Activated CD8-positive, alpha-beta memory T cell treated with anti-CD3 and anti-CD28 coated beads, Interleukin-2, amount 50 U/mL, for 24 hours (primary cell): ENCODE results near the gene BMP7.
"Not testable (repeated sequence)": the region's sequence is repeated elsewhere in the genome, so short reads cannot be mapped to it uniquely, and the experiment has no call there.

Source experiments
- DNase-seq: peaks from one replicate; pipeline ENCODE4 v3.0.0-alpha.2; 2020; ENCODE audit errors: extremely low read depth

Gene BMP7

DNA sequence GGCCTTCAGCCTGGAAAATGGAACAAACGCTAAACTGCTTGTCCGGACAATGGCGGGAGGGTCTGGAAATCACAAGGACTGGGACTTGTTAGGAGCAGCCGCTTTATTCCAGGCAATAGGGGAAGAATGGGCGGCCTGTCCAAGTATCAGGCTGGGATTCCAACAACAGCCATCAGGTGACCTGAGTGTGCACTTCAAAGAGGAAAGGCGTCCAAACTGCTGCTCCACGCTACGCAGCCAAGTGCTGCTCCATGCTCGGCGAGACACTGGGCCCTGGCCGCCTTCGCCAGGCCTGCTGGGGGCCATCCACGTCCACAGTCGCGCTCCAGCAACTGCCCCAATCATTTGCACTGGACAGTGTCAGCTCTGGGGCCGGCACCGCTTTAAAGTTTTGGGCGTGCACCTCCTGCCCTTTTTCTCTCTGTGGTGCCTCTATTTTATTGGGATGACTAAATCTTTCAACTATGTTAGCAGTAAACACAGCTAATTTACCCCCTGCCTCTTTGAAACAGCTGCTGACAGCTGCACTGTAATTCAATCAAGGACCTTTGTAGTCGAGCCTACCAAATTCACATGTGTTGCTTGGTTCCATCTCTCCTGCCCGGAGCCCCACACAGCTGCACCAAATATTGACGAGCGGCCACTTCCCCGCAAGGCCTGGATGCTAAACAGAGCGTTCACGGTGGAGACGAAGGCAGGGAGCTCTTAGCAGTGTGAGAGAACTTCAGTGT is 98.3 kb downstream of the BMP7 start:
- no peak for DNase-seq

DNA sequence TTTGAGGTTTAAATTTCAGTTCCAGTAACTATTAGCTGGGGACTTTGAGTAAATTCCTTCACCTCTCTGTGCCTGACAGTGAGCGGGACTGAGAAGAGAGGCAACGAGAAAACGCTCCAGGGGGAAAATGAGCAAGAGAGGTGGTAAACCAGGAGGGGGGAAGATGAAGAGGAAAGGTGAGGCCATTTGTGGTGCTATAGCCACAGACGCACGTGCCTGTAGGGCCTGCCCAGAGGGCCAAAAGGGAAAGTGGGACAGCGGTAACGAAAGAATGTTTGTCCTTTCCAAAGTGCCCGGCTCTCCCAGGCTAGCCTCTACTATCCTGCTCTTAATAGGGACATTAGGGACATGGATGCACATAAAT is 99.2 kb downstream of the BMP7 start:
- no peak for DNase-seq

DNA sequence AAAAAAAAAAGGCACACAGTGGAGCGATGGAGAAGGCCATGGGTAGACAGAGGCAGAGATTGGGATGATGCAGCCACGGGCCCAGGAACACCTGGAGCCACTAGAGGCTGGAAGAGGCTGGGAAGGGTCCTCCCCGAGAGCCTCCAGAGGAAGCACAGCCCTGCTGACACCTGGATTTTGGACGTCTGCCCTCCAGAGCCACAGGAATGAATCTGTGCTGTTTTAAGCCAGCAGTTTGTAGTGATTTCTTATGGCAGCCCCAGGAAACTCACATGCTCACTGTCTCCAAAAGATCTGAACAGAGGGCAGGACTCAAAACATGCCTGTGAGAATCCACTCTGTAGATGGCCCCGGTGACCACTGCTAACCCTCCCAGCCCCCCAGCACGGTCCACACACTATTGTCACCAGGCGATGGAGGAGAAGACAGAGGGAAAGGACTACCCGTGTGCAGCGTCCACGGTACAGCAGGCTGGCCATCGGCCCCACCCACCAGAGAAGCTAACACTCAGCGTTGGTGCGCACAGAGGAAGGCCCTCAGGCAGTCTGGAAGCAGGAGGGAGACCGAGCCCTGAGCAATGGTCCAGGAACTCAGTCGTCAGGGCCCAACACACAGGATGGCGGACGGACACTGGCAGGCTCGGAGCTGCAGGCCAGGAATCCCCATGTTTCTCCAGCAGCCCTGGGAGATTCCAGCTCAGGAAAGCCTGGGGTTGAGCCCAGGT is 99.7 kb downstream of the BMP7 start:
- no peak for DNase-seq

DNA sequence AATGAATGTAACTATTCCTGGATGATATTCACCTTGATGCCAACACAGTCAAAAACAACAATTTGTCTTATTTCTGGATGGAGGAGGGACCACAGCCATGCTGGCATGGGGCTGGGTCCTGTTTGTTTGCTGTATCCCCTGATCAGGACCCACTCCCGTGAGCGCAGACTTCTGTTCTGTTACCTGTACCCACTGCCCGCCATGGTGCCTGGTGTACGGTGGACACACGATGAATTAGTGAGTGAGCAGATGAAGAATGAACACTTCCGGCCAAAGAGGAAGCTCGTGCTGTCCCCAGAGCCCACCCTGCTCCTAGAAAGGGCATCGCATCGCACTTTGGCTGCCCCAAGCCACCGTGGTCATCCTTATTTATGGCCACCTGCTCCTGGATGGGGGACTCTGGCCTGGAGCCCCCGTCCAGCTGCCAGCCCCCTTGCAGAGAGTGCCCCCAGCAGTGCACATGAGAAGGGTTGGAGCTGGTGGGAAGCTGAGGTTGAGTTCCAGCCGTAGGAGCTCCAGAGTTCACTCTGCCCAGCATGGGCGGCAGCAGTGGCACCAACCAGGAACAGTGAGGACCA is 100.9 kb downstream of the BMP7 start:
- no peak for DNase-seq

DNA sequence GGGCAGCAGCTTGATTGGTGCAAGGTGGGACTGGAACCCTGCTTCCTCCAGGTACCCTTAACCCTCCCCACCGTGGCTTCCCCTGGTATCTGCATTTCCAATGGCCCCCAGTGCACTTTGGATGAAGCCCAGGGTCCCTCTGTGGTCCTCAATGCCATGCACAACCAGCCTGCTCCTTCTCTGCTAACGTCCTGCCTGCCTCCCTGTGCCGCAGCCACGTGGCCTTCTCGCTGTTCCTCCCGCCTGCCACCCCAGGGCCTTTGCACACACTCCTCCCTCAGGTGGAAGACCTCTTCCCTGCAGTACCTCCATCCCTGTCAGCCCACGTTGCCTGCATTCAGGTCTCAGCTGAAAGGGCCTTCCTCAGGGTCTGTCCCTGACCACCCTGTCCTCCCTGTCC is 101.6 kb downstream of the BMP7 start:
- DNase-seq: no peak

DNA sequence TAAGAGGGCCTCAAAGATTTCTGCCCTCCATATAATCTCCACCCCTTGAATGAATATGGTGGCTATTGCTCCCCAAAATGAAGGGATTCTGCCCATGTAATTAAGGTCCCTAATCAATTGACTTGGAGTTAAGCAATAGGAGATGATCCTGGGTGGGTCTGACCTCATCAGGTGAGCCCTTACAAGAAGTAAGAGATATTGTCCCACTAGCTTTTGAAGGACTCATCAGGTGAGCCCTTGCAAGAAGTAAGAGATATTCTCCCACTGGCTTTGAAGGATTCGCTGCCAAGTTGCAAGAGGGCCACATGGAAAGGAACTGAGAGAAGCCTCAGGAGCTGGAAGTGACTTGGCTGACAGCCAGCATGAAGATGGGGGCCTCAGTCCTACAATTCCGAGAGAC is 103.4 kb downstream of the BMP7 start:
- no peak for DNase-seq

DNA sequence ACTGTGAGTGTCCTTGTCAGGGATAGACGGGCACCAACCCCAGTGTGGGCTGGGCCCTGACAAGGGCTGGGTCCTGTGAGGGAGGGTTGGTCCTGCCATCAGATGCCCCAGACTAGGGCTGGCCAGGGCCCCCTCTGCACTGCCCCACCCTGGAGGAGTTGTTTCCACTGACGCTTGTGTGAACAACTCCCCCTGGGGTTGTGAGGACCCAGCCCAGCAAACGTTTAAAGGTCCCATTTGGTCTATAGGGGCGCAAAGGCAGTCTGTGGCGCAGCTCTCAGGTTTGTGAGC is 104.1 kb downstream of the BMP7 start:
- DNase-seq: no peak

DNA sequence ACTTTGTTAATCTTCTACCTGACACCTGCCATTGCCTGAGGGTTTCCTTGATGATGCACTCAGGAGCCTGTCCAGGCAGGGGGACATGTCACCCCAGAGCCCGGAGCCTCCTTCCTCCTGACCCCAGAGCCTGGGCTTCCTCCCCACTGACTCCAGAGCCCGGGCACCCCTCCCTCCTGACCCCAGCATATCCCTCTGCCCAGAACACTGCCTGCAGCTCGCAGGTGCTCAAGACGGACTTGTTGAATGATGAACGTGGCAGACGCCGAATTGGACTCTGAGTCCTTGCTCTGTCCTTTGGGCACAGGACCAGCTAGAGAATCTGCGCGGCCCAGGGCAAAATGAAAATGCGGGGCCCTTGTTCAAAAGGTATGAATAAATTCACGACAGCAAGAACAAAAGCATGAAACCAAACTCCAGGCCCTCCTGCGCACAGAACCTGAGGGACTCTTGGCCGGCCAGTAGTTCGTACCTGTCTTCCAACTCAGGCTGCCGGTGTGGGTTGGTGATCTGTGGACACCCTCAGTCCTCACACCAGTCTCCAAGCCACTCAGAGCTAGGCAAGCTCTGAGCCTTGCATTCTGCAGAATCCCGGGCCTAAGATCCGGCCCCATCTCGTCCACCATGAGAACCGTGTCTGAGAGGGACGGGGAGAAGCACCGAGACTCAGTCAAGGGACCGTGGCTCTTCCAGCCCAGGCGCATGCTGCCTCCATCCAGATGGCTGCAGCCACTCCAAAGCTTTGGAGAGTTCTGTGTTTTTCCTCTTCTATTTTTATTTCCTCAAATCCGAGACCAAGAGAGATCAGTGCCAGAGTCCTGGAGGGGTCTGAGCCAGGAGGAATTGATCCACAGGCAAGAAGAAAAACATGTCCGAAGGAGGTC is 104.7 kb downstream of the BMP7 start:
- no peak for DNase-seq

DNA sequence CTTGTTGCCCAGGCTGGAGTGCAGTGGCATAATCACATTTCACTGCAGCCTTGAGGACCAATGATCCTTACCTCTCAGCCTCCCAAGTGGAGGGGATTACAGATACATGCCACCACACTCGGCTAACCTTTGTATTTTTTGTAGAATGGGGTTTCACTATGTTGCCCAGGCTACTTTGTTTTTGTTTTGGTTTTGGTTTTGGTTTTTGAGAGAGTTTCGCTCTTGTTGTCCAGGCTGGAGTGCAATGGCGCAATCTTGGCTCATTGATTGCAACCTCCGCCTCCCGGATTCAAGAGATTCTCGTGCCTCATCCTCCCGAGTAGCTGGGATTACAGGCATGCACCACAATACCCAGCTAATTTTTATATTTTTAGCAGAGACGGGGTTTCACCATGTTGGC is 105.5 kb downstream of the BMP7 start:
- DNase-seq: no peak

DNA sequence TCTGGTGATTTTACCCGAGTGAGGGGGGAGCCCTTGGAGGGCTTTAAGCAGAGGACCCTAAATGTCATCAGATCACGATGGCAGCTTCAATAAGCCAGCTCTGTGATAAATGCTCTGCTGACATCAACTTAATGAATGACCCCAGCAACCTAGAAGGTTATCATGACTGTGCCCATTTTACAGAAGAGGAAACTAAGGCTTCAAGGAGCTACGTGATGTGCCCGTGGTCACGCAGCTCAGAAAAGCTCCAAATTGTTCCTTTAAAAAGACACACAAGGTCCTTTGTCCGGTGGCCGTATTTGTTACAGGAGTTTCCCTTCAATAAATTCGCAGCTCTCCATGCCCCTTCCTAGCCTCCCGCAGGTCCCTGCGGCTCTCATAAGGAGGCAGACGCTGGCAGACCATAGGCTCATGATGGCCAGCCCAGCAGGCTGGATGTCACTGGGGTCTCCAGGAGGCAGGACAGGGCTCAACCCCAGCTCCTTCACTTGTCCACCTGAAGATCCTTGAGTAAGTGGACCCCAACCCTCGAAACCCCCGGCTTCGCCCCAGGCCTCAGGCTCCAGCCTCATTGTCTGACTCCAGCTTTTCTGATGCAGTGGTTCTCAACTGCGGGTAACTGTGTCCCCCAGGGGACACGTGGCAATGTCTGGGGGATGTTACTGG is 106.4 kb downstream of the BMP7 start:
- no peak for DNase-seq

DNA sequence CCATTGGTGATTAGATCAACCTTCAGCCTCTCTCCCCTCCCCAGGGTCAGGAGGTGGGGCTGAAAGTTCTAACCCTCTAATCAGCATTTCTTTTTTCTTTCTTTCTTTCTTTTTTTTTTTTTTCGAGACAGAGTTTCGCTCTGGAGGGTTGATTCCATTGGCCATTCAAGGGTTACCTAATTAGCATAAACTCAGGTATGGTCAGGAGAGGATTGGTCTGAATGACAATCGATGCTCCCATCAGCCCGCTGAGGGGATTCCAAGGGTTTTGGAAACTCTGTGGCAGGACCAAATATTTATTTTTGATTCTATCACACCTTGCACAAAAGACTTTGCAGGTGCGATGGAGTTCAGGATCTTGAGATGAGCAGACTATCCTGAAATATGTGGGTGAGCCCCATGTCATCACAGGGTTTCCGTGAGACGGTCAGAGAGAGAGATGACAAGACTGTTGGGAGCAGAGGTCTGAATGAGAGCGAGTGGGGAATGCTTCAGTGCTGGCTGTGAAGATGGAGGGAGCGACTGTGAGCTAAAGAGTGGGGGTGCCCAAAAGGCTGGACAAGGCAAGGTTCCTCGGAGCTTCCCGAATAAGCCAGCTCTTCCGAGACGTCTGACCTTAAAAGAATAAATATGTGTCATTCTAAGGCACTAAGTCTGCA is 107.1 kb downstream of the BMP7 start:
- no peak for DNase-seq

DNA sequence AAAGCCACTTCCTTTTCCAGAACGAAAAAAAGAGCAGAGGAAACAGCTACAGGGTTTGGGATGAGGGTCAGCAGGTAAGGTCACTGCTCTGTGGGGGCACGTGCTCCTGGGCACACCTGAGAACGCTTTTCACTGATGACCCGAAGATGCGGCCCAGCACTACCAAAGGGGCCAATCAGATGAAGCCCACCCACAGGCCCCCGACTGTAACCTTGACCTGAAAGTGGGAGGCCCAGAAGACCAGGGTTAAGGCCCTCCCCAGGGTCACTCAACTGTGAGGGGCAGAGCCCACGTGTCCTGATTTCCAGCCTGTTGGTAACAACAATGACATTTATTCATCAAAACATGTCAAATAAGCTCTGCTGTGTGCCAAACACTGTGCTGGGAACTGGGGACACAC is 108.0 kb downstream of the BMP7 start:
- DNase-seq: no peak

DNA sequence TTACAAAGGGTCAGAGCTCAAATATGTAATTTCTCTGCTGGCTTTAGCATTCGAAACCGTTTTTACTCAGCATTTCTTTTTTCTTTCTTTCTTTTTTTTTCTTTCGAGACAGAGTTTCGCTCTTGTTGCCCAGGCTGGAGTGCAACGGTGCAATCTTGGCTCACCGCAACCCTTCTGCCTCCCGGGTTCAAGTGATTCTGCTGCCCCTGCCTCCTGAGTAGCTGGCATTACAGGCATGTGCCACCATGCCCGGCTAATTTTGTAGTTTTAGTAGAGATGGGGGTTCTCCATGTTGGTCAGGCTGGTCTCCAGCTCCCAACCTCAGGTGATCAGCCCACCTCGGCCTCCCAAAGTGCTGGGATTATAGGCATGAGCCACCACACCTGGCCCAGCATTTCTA is 108.7 kb downstream of the BMP7 start:
- DNase-seq: not testable (repeated sequence)

DNA sequence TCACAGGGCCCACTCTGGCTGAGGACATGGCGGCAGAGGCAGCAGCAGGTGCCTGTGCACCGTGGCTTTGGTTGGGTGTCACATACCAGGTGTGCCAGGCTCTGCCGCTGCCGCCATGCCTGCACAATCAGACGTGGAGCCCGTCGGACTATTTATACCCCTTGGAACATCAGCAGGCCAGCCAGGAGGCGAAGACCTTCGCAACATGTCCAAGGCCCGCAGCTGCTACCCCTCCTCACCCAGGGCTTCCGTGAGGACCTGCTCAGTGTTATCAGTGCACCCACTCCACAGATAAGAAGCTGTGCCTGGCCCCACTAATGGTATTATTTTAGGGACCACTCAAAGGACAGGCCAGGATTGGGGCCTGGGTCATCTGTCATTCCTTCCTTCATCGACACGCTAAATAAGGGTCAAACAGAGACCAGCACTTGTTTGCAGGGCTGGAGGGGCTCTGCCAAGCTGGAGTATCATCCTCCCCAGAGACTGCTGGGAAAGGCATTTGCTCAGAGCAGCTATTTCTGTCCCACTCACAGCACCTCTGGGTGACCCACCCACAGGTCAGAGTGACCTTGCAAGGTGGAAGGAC is 109.2 kb downstream of the BMP7 start:
- no peak for DNase-seq

DNA sequence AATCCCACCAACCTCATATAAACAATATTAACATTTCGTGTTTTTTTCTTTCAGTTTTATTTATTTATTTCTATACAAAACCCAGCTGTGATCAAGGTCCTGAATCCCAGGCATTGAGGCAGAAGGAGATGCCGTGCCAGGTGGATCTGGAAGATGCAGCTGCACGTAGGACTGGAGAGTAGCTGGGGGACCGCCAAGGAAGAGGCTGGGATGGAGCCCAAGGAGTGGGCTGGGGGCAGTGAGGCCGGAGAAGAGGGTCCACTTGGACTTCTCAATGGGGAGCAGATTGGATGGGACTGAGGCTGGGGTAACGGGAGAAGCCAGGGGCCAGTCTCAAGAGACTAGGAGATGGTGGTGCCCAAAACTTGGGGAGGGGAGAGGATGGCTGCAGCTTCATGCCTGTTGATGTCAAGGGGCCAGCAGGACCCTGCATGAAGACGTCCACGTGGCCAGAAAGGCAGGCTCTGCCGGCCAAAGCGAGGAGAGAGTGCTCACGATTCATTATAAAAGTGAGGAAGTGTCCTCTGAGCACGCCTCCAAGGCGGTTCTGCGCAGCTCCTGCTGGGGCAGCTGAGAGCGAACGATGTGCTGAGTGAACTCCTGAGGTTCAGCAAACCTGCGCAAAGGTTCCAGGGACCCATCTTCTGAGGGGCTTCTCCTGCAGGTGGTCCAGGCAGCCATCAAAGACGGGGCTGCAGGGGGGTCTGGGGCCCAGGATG is 110.3 kb downstream of the BMP7 start:
- DNase-seq: no peak

DNA sequence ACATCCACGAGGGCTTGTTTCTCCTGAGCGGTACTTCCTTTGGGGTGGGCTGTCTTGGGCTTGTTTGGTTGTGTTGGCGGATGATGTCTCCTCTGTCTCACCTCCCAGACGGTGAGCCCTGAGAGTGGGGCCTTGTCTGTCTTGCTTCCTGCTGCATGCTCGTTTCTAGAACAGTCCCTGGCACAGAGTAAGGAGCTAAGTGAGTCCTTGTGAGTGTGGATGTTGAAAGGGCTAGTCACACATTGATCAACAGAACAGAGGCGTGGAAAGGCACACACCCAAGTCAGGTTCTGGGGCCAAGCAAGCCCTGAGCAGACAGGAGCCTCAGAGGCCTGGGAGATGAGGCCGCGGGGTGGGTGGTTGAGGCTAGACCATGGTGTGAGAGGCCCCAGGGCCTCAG is 111.0 kb downstream of the BMP7 start:
- DNase-seq: no peak

DNA sequence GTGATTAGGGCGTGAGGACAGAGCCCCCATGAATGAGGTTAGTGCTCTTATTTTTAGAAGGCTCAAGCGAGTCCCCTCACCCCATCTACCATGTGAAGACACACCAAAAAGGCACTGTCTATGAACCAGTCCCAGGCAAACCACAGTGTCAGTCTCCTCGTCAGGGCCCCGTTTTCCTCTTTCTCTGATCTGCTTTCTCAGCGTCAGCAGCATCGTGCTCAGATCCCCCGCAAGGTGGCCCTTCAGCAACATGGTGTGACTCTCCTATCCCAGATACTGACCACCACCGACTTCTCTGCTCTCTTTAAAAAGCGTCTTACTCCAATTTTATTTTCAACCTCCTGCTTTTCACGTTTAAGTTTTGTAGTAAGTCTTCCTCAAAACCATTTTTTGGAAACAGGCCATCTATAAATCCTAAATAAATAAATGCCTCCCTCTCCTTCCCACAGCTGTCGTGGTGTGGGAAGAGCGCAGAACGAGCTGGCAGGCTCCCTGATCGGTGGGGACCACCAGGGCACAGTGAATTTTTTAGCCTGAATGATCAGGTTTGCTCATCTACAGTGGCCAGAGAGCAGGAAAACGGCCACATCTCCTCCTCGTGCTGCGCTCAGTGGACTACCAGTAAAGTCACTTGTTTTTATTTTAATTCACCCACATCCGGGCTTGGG is 113.1 kb downstream of the BMP7 start:
- no peak for DNase-seq

DNA sequence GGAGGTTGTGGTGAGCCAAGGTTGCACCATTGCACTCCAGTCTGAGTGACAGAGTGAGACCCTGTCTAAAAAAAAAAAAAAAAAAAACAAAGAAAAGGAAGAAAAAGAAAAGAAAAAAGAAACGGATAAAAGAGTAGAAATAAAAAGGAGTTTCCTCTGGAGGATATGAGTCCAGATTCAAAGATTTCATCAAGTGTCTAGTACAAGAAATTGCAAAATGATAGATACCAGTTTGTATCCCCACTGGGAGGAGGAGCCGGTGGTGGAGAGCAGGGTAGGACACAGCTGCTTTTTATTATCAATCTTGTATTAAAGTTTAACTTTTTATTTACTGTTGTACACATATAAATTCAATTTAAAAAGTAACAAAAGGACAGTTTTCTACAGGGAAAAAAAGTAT is 113.9 kb downstream of the BMP7 start:
- no peak for DNase-seq

DNA sequence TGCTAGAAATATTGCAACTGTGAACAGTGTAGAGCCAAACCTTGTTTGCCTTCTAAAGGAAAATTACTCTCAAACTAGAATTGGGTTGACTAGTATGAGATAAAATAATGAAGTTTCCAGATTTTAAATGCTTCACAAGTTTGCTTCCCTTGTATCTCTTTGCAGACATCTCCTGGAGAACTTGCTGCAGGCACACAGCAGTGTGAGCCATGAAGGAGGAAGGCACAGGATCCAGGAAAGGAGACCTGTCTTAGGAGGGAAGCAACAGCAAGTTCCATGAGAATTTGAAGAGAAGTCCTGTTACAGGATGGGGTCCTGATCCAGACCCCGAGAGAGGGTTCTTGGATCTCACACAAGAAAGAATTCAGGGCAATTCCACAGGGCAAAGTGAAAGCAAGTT is 115.9 kb downstream of the BMP7 start:
- no peak for DNase-seq

DNA sequence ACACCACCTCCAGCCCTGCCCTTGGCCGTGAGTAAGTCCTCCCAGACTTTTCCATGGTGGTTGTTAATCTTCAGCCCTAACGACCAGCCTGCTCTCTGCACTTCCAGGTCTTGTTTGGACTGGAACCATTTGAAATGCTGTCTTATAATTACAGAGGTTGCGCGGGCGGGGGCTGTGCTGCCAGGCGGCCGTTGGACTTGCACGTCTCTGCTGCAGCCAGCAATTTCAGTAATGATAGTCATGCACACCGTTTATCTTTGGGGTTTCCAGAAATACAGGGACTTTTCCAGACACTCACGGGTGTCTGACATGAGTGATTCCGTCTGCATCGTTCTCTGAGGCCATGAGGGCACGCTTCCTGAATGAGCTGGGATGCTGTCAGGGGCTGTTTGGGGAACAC is 118.2 kb downstream of the BMP7 start:
- no peak for DNase-seq
